Esophagus squamous epithelium (tissue), 5 donors: Measurements from ENCODE around the gene FAM98C. TPM values are rescaled to one million over a fixed set of nuclear protein-coding genes. Genes with fewer than 3 reads are reported as not detected.
"Not testable (repeated sequence)": the region's sequence is repeated elsewhere in the genome, so short reads cannot be mapped to it uniquely, and the experiment has no call there.

ENCODE experiments used
- DNase-seq: peaks from one replicate; lab custom pipeline; 2025; lab: John Stamatoyannopoulos, UW
- H3K27ac ChIP-seq, 4 donors: fragments of 200-600 bp; sonication (generic); one replicate each; pipeline ENCODE4 v1.5.1; 2016 to 2019; ENCODE audit warnings: mild to moderate bottlenecking in 1 of 4
- H3K27me3 ChIP-seq, 4 donors: fragments of 200-600 bp; sonication (generic); 1 replicate in 3 of 4; 2 replicates in 1 of 4; pipeline versions ENCODE4 v1.5.1 to v1.6.0; 2017 to 2021; ENCODE audit warnings: antibody characterized with exemption in 1 of 4
- H3K36me3 ChIP-seq, 3 donors: fragments of 200-600 bp; sonication (generic); one replicate each; pipeline ENCODE4 v1.5.1; 2016 to 2019
- H3K4me1 ChIP-seq, 3 donors: fragments of 200-600 bp; sonication (generic); one replicate each; pipeline ENCODE4 v1.5.1; 2017 to 2019
- H3K4me3 ChIP-seq, 4 donors: fragments of 200-600 bp; sonication (generic); 1 replicate in 3 of 4; 2 replicates in 1 of 4; pipeline ENCODE4 v1.5.1; 2016 to 2019; ENCODE audit warnings: mild to moderate bottlenecking in 2 of 4, moderate library complexity in 1 of 4
- H3K9me3 ChIP-seq, 3 donors: fragments of 200-600 bp; sonication (generic); one replicate each; pipeline ENCODE4 v1.5.1; 2016 to 2019
- CTCF ChIP-seq, 6 experiments: fragments of 450-650 bp in 4 of 6; fragments of 200-600 bp in 2 of 6; sonication (generic) in 2 of 6; IDR thresholded peaks; one replicate each; pipeline ENCODE4 v1.5.1; 2016 to 2019; ENCODE audit warnings: antibody characterized with exemption in 6 of 6, mild to moderate bottlenecking in 4 of 6, moderate library complexity in 4 of 6
- POLR2A ChIP-seq, 4 donors: fragments of 450-650 bp; IDR thresholded peaks; one replicate each; pipeline ENCODE4 v1.6.1; 2017; ENCODE audit warnings: antibody characterized with exemption in 4 of 4, mild to moderate bottlenecking in 4 of 4, moderate library complexity in 3 of 4
- WGBS, 2 donors: methylation state at CpG; one replicate each; pipeline ENCODE4 v1.1.5; 2018; 5-methylcytosine and 5-hydroxymethylcytosine counted together
- intact Hi-C: fragments of 100-400 bp; cut with DNase I; formaldehyde crosslinking; loops from one replicate; pipeline ENCODE4 v1.15.0; 2022
- total RNA-seq, 4 donors: library from RNA; depleted of rRNA; stranded (reverse); fragments of >200 nt; gene quantifications; one replicate each; pipeline ENCODE4 v1.1.0, GENCODE V29; 2016
- donor health status: DM: yes; HTN: yes; CAD: no.

Gene FAM98C
- total RNA-seq, 4 donors from 2014 or later, result 14.4 to 40.0 (median 21.2) TPM

- WGBS, 2 donors, result 85 to 97% methylated on average over 6 to 8 of the region's 8 CpGs
- H3K4me1 ChIP-seq, result peaks cover 5 to 20% (median 11%) of the 10 kb centered on the region in 3 donors
- no peak for TF ChIP-seq CTCF (IDR thresholded peaks at IDR 0.05)
- TF ChIP-seq POLR2A (IDR thresholded peaks at IDR 0.05), result no peak
- peaks cover 0 to 7% (median 0%) of the 10 kb centered on the region in 4 donors for H3K27me3 ChIP-seq
- H3K36me3 ChIP-seq, result peaks cover 0 to 48% (median 9%) of the 10 kb centered on the region in 3 donors
- H3K4me3 ChIP-seq, result no peak overlapping the region
- intact Hi-C loops, result no loop called here
- H3K9me3 ChIP-seq, result no peaks in the 10 kb centered on the region
- H3K27ac ChIP-seq, result no peak overlapping the region
- no peak for DNase-seq
These were observed 2.4 kb downstream of the FAM98C start for GRCh38 chr19:38405276-38405675.

- no peaks in the 10 kb centered on the region for H3K27me3 ChIP-seq
- intact Hi-C loops, result no loop called here
- no peak overlapping the region for H3K4me3 ChIP-seq
- no peaks in the 10 kb centered on the region for H3K9me3 ChIP-seq
- peaks cover 0 to 47% (median 9%) of the 10 kb centered on the region in 3 donors for H3K36me3 ChIP-seq
- H3K4me1 ChIP-seq, result peaks cover 0 to 3% (median 0%) of the 10 kb centered on the region in 3 donors
- no peak for DNase-seq
- TF ChIP-seq CTCF (IDR thresholded peaks at IDR 0.05) (no peak), POLR2A (IDR thresholded peaks at IDR 0.05) (no peak)
- H3K27ac ChIP-seq, result no peak overlapping the region
- 54 to 61% methylated on average over 7 of the region's 7 CpGs for WGBS, 2 donors
These were observed 6.8 kb downstream of the FAM98C start for GRCh38 chr19:38409631-38410133.

- H3K27me3 ChIP-seq, H3K27ac ChIP-seq, DNase-seq, intact Hi-C loops, H3K4me1 ChIP-seq, H3K9me3 ChIP-seq, H3K4me3 ChIP-seq: not testable (repeated sequence)
- H3K36me3 ChIP-seq, result peaks cover 0 to 40% (median 3%) of the 10 kb centered on the region in 3 donors
- WGBS, 2 donors, result 69 to 74% methylated on average over 4 to 6 of the region's 6 CpGs
These were observed 7.5 kb downstream of the FAM98C start for GRCh38 chr19:38410407-38410806.

GRCh38 chr19:38411041-38411712 lies 8.3 kb downstream of the FAM98C start:
- Histone ChIP-seq H3K4me1 (no peaks in the 10 kb centered on the region), H3K9me3 (no peaks in the 10 kb centered on the region), H3K27me3 (no peaks in the 10 kb centered on the region), H3K4me3 (no peak overlapping the region), H3K27ac (no peak overlapping the region), H3K36me3 (peaks cover 0 to 32% (median 0%) of the 10 kb centered on the region in 3 donors)
- WGBS, 2 donors, result 79 to 81% methylated on average over 7 to 10 of the region's 13 CpGs
- TF ChIP-seq POLR2A (IDR thresholded peaks at IDR 0.05) (no peak), CTCF (IDR thresholded peaks at IDR 0.05) (no peak)
- intact Hi-C loops, result no loop called here
- no peak for DNase-seq

GRCh38 chr19:38411898-38412297 lies 9.0 kb downstream of the FAM98C start:
- 75 to 82% methylated on average over 5 of the region's 5 CpGs for WGBS, 2 donors
- H3K9me3 ChIP-seq, intact Hi-C loops, DNase-seq, H3K27ac ChIP-seq, H3K4me1 ChIP-seq, H3K27me3 ChIP-seq, H3K4me3 ChIP-seq: not testable (repeated sequence)
- H3K36me3 ChIP-seq, result peaks cover 0 to 25% (median 0%) of the 10 kb centered on the region in 3 donors

GRCh38 chr19:38412491-38412890 lies 9.6 kb downstream of the FAM98C start:
- Histone ChIP-seq H3K4me3 (no peak overlapping the region), H3K36me3 (peaks cover 0 to 19% (median 0%) of the 10 kb centered on the region in 3 donors), H3K27me3 (peaks cover 0 to 2% (median 0%) of the 10 kb centered on the region in 4 donors), H3K9me3 (no peaks in the 10 kb centered on the region), H3K27ac (no peak overlapping the region), H3K4me1 (peaks cover 0 to 2% (median 0%) of the 10 kb centered on the region in 3 donors)
- intact Hi-C loops, result no loop called here
- WGBS, 2 donors, result 91 to 100% methylated on average over 5 to 8 of the region's 8 CpGs
- no peak for TF ChIP-seq POLR2A (IDR thresholded peaks at IDR 0.05)
- TF ChIP-seq CTCF (IDR thresholded peaks at IDR 0.05), result no peak
- DNase-seq, result no peak
